ENCODE results near the gene LRIT2.
A peak's percentile ranks its signal among the peaks of the same experiment; 100 is the strongest.

Gene LRIT2

DNA sequence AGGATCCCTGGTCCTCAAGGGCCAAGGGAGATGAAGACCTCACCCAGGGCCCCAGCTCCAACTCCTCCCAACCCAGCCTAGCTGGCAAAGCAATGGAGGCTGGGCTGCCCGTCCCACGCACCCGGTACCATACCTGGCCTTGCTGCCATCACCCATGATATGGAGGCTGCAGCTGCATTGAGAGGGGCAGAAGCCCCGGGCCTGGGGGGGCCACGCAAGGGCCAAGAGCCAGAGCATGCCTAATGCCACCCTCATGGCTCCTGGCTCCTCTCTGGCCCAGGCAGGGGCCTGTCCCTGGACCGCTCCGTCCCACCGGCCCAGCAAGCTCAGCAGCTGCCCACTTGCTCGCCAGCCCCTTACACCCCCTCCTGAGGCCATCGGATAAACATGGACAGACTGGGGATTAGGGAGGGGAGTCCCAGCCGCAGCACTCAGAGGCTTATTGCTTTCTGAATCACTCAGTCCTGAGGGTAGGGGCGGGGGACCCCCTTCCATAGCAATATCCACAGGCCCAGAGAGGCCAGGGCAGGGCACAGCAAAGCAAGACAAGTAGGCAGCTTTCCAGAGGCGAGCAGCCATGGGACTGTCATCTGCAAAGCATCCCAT lies 15.9 kb upstream of the LRIT2 start, which contains the start of gene LRIT1:
TSS of gene LRIT1 (minus strand) at position 362 of the 606 bp plus-strand sequence. CDS start at position 255, 107 bp downstream.
- DNase-seq (ENCODE audit: low read depth in 2 of 3, low spot score in 1 of 3) = no peak

DNA sequence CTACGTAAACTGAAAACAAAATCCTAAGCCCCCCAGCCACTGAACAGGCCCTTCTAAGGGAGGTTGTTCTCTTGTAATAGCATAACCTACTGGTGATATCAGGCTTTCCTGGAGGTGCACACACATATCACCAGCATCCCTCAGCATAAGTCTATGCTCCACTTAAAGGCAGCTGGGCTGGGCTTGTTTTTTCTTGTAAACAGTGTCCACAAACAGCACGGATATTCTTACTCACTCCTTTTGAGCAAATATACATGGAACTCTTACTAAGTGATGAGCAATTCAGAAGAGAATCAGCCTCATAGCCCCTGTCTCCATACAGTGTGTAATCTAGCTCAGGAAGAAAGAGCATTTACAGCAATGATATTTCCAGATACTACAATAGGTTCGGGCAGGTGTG lies 13.6 kb upstream of the LRIT2 start:
- DNase-seq (ENCODE audit: low read depth in 2 of 3, low spot score in 1 of 3) = no peak

DNA sequence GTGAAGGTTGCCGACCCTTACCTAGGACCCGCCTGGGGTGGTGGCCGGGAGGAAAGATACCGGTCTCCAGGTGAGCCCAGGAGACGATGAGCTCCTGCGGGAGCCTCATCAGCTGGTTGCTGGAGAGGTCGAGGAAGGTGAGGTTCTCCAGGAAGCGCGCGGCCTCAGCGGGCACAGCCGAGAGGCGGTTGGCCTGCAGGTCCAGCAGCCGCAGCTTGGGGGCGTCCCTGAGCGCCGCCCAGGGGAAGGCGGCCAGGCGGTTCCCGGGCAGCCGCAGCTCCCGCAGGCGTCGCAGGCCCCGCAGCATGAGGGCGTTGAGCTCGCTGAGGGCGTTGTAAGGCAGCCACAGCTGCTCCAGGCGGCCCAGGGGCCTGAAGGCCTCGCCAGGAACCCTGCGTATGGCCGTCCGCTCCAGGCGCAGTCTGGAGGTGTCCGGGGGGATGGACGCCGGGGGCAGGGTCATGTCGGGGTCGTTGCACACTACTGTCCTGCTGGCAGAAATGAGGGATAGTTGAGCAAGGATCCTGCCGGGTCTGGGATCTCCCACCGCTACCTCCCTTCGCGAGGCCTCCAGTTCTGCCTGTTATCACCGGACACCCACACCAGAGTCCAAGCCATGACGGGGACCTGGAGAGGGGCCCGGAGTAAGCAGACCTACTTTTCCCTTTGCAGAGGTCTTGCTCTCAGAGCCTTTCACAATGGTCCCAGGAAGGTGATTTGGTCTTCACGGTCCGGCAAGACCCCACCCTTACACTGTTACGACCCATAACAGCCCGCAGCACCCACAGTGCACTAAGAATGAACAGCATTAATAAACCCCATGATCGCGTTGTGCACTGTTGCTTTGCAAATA lies 12.1 kb upstream of the LRIT2 start:
- DNase-seq (ENCODE audit: low read depth in 2 of 3, low spot score in 1 of 3) = no peak

GRCh38 chr10:84236807-84237198 lies 11.5 kb upstream of the LRIT2 start:
- no peak for DNase-seq (ENCODE audit: low read depth in 2 of 3, low spot score in 1 of 3)

DNA sequence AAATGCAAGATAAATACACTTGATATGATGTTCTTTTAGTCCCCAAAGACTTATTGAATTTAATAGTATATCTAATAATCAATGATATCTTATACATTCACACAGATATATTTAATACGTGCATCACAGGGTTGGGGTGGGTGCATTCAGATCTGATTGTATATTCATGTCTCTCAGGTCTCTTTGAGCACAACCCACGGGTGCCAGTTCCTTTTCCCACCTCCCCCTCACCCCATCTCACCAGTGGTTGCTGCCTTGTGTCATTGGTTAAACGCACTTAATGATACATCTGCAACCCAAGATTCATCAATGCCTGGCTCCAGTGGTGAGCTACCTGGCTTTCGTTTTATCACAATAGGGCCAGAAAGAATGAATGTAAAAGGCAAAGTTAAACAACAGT lies 9.8 kb upstream of the LRIT2 start:
- no peak for DNase-seq (ENCODE audit: low read depth in 2 of 3, low spot score in 1 of 3)

DNA sequence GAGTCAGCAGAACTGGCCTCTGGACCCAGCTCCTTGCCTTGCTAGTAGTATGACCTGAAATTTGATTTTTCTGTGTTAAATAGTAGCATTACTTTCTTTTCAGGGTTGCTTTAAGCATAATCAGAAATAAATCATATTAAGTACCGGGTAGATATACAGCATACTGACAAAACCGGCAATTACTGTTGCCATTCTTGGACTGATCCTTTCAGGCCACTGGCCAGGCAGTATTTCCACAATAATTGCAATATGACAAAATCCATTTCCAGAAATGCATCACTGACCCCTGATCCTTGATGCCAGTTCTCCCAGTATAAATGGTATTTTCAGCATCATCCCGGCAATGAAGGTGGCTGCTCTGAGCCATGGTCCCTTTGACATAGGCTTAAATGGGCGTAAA lies 9.1 kb upstream of the LRIT2 start:
- no peak for DNase-seq (ENCODE audit: low read depth in 2 of 3, low spot score in 1 of 3)

- no peak for DNase-seq (ENCODE audit: low read depth in 2 of 3, low spot score in 1 of 3)
These were observed 8.6 kb upstream of the LRIT2 start for GRCh38 chr10:84233940-84234339.

DNA sequence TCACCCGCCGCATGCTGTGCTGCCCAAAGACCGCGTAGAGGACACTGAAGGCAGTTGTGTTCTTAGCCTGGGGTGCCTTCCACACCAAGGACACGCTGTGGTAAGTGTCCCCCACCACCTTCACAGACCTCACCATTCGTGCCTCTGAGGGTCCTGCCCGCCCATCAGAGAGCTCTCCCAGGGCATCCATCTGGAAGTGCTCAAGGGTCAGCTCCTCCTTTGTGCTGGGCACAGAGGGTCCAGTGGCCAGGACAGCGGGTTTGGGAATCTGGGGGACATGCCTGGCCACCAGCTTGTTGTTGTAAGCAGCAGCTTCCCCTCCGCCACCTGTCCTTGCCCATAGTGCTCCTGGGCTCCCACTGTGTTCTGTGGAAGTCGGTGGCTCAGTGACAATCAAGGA lies 7.0 kb upstream of the LRIT2 start:
- no peak for DNase-seq (ENCODE audit: low read depth in 2 of 3, low spot score in 1 of 3)

- DNase-seq (ENCODE audit: low read depth in 2 of 3, low spot score in 1 of 3) = no peak
These were observed 5.0 kb upstream of the LRIT2 start for GRCh38 chr10:84230359-84230758.

DNA sequence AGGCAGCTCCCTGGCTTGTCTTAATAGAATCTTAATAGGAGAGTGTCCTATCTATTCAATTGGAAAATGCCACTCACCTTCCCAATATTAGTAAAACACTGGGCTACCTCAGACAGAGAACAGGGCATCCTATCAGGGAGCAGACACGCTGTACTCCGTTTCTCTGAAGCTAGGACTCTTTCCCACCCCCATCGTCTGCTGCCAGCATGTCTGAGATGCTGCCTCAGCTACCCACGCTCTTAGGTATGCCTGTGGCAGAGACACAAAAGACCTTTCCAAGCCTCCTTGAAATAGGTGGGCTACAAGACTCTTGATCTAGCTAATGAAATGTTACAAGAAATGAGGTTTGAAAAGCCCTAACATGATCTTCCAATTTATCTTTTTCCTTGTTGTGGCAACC lies 2.5 kb upstream of the LRIT2 start:
- no peak for DNase-seq (ENCODE audit: low read depth in 2 of 3, low spot score in 1 of 3)

GRCh38 chr10:84226616-84227015 lies 1.3 kb upstream of the LRIT2 start:
- DNase-seq (ENCODE audit: low read depth in 2 of 3, low spot score in 1 of 3) = no peak

DNA sequence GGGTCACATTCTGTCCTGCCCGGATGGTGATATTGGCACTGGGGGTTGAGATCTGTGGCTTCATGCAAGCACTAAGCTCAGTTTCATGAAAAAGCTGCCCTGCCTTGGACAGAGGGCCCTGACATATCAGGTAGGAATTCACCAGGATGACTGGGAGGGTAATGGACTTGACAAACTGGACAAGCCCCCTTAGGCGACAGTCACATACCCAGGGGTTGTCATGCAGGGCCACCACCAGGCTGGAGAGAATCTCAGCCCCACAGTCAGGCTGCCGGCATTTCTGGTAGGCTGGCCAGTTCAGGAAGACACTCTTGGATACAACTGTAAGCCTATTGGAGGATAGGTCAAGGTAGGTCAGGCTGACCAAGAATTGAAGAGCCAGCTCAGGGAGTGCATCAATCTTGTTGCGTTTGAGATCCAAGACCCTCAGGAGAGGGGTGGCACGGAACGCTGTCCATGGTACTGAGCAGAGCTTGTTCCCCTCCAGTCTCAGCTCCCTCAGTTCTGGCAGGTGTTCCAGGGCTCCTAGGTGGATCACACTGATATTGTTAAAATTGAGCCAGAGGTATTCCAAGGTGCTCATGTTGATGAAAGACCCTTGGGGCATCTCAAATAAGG lies 824 bp downstream of the LRIT2 start:
- DNase-seq (ENCODE audit: low read depth in 2 of 3, low spot score in 1 of 3) = no peak

DNA sequence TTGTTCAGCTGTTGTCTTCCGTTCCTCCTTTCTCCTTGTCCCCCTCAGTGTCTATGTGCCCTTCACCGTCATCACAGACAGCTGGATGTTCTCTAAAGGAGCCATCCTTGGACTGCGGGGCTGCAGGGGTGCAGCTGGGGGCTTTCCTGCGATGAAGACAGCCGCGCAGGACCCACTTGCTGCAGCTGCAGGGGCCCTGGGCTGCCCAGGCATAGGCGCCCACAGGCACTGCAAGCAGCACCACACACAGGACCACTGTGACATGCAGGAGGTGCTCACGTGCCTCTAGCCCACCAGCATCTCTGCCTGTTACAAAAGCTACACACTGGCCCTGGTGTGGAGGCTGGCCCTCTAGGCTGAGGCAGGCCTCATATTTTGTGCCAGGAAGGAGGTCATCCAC lies 3.4 kb downstream of the LRIT2 start:
- no peak for DNase-seq (ENCODE audit: low read depth in 2 of 3, low spot score in 1 of 3)

DNA sequence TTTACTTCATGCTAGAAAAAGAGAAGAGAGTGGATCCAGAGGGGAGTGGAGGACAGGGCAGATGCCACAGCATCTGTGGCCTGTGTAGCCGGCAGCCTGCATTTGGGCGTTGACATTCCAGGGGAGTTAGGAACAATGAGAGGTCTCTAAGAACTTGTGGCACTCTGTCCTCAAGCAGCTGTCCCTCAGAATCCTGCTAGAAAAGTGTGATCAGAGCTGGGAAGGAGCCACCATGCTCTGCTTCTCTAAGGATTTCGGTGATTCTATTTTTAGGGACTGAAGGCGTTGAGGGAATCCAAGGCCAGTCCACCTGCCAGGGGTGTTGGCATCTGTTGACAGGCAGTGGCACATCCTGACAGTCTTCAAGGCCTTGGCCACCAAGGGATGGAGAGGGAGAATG lies 7.6 kb downstream of the LRIT2 start:
- DNase-seq (ENCODE audit: low read depth in 2 of 3, low spot score in 1 of 3) = no peak

DNA sequence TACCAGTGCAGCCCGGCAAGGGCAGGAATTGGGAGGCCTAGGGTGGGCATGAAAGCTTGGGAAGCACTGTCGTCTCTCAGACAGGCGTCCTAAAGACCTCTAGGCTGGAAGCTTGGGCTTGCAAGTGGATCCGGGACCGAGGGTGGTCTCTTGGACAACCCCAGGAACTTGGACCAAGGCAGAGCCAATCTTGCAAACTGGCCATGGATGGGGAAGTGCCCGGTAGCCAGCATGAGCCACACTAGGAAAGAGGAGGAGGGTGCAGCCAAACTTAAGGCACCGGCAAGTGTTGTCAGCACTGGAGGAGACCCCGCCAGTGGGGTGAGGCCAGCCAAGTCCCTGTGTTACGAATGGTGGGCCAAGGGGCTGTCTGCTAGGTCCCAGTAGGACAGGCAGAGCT lies 8.5 kb downstream of the LRIT2 start:
- DNase-seq (ENCODE audit: low read depth in 2 of 3, low spot score in 1 of 3) = no peak

DNA sequence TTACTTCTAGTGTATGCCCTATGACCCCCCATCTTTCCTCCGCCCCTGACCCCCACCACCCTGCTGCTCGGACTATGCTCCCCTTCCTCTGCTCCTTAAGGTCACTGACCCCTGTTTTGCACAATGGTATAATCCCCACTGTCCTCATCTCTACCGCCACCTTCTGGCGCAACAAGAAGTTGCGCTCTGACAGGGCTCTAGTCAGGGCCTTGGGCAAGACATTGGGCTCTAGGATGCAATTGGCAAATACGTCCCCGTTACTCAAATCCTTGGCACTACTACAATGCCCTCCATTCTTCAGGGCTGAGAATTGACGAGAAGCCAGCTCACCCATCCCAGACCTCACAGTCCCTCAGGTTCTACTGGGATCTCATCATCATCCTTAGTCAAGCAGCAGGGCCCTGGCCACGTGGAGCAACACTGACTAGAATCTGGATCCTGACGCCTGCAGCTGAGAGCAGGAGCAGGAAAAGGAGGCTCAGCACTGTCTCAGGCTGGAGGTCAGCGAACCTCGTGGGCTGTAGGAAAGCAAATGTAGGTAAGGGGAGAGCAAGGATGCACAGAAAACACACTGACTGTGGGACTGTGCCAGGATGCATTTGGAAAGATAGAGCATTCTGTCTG lies 10.6 kb downstream of the LRIT2 start:
- DNase-seq (ENCODE audit: low read depth in 2 of 3, low spot score in 1 of 3) = peak; percentile 8 to 48 (median 26)

GRCh38 chr10:84214046-84214572 lies 11.2 kb downstream of the LRIT2 start:
- DNase-seq (ENCODE audit: low read depth in 2 of 3, low spot score in 1 of 3) = no peak

- no peak for DNase-seq (ENCODE audit: low read depth in 2 of 3, low spot score in 1 of 3)
These were observed 12.3 kb downstream of the LRIT2 start for GRCh38 chr10:84213076-84213475.

DNA sequence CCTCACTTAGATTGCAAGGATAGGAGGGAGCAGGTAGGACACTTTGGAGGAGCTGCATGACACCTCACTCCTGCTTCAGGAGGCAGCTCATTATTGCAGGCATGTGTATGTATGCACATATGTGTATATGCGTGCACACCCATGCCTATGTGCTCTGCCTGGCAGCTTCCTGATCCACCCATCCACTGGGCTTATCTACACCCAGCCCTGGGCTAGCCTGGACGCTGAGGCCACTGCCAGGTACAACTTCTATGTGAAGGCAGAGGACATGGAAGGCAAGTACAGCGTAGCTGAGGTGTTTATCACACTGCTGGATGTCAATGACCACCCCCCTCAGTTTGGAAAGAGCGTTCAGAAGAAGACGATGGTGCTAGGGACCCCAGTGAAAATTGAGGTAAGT lies 13.3 kb downstream of the LRIT2 start:
- DNase-seq (ENCODE audit: low read depth in 2 of 3, low spot score in 1 of 3) = no peak

GRCh38 chr10:84211566-84211965 lies 13.8 kb downstream of the LRIT2 start:
- no peak for DNase-seq (ENCODE audit: low read depth in 2 of 3, low spot score in 1 of 3)

DNA sequence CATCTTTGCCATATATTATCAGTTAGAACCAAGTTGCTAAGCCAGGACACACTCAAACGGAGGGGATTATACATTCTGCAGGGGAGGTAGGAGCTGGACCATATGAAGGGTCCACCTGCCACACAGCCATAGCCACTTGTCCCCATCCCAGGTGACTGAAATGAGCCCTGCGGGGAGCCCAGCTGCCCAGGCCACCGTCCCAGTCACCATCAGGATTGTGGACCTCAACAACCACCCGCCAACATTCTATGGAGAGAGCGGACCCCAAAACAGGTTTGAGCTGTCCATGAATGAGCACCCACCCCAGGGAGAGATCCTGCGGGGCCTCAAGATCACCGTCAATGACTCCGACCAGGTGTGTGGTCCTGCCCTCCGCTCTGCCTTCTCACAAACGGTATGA lies 17.3 kb downstream of the LRIT2 start:
- no peak for DNase-seq (ENCODE audit: low read depth in 2 of 3, low spot score in 1 of 3)
